ENCODE measurements around the gene SH3GL3.

SH3GL3 gene

DNA sequence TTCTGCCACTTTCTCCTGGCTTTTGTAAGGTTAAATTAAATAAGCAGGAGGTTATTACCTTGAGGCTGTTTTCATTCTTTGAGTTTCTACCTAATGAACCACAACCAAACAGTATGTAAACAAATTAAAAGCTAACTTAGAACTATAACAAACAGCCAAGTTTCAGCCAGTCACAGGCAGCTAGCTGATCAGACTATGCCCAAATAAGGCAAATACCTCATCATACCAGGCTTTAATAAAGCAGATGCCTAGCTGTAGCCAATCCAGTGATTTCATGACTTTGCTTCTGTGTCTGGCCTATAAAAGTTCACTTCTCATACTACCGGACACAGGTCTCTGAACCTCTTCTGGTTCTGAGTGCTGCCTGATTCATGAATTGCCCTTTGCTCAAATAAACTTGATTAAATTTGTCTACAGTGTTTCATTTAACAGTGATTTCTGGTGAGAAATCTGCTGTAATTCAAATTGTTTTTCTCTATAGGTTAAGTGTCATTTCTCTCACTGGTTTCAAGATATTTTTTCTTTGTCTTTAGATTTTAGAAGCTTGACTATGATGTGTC is 24.2 kb downstream of the SH3GL3 start:
- no peak overlapping the region for H2BK12ac ChIP-seq (ENCODE audit: low read length)
- WGBS, 2 donors (ENCODE audit: extremely low coverage in 2 of 2, insufficient read length in 2 of 2, insufficient replicate concordance in 1 of 2), result no CpG with 5 or more reads among the region's 1 CpG
- H3K14ac ChIP-seq (ENCODE audit: low read length), result no peak overlapping the region
- H4K91ac ChIP-seq (ENCODE audit: low read depth, low read length, poor library complexity), result no peak overlapping the region
- H2AFZ ChIP-seq (ENCODE audit: low read length), result no peak overlapping the region
- no peak overlapping the region for H3K4me3 ChIP-seq (ENCODE audit: low read length in 2 of 2)
- H2BK5ac ChIP-seq (ENCODE audit: low read length), result no peak overlapping the region
- no peak overlapping the region for H3K27ac ChIP-seq (replicated peaks; ENCODE audit: low read length)
- no peak overlapping the region for H3K4ac ChIP-seq (ENCODE audit: low read length)
- H2BK15ac ChIP-seq (ENCODE audit: low read length), result no peak overlapping the region
- H3K36me3 ChIP-seq (replicated peaks in 1 of 2; ENCODE audit: control insufficient read depth in 2 of 2, insufficient read depth in 2 of 2, low read length in 2 of 2), result no peaks in the 10 kb centered on the region
- H3K27me3 ChIP-seq (ENCODE audit: control insufficient read depth in 3 of 3, insufficient read depth in 3 of 3, low read depth in 1 of 3, low read length in 3 of 3), result no peaks in the 10 kb centered on the region
- no peak for DNase-seq (ENCODE audit: low spot score)
- no peak overlapping the region for H2AK5ac ChIP-seq (ENCODE audit: low read depth, low read length)
- no peak overlapping the region for H4K8ac ChIP-seq (ENCODE audit: low read depth, low read length)
- H3K79me1 ChIP-seq (ENCODE audit: low read depth, low read length), result no peaks in the 10 kb centered on the region
- H3K4me2 ChIP-seq (ENCODE audit: insufficient read depth, low read length, poor library complexity, severe bottlenecking), result no peak overlapping the region
- peaks cover 0 to 2% of the 10 kb centered on the region in 2 donors for H3K4me1 ChIP-seq (ENCODE audit: control insufficient read depth in 2 of 2, insufficient read depth in 1 of 2, low read depth in 1 of 2, low read length in 2 of 2)
- no peak overlapping the region for H3K18ac ChIP-seq (ENCODE audit: low read length)
- H3K9me3 ChIP-seq (replicated peaks in 1 of 2; ENCODE audit: control insufficient read depth in 2 of 2, insufficient read depth in 1 of 2, low read depth in 1 of 2, low read length in 2 of 2), result peaks cover 0 to 2% of the 10 kb centered on the region in 2 donors
- no peak overlapping the region for H3K23ac ChIP-seq (ENCODE audit: low read depth, low read length, poor library complexity)
- H3K9ac ChIP-seq (ENCODE audit: low read depth, low read length, poor library complexity), result no peak overlapping the region
- no peak overlapping the region for H2BK120ac ChIP-seq (ENCODE audit: low read depth, low read length)

GRCh38 chr15:83472151-83472550 is 25.0 kb downstream of the SH3GL3 start:
- H3K9ac ChIP-seq (ENCODE audit: low read depth, low read length, poor library complexity), result no peak overlapping the region
- no peak overlapping the region for H2BK120ac ChIP-seq (ENCODE audit: low read depth, low read length)
- H3K27ac ChIP-seq (replicated peaks; ENCODE audit: low read length), result no peak overlapping the region
- WGBS, 2 donors (ENCODE audit: extremely low coverage in 2 of 2, insufficient read length in 2 of 2, insufficient replicate concordance in 1 of 2), result no CpG with 5 or more reads among the region's 3 CpGs
- no peak overlapping the region for H3K4ac ChIP-seq (ENCODE audit: low read length)
- no peak overlapping the region for H2BK12ac ChIP-seq (ENCODE audit: low read length)
- H4K91ac ChIP-seq (ENCODE audit: low read depth, low read length, poor library complexity), result no peak overlapping the region
- peaks cover 0 to 6% of the 10 kb centered on the region in 2 donors for H3K4me1 ChIP-seq (ENCODE audit: control insufficient read depth in 2 of 2, insufficient read depth in 1 of 2, low read depth in 1 of 2, low read length in 2 of 2)
- no peak overlapping the region for H3K18ac ChIP-seq (ENCODE audit: low read length)
- H3K14ac ChIP-seq (ENCODE audit: low read length), result no peak overlapping the region
- H4K8ac ChIP-seq (ENCODE audit: low read depth, low read length), result no peak overlapping the region
- H2BK15ac ChIP-seq (ENCODE audit: low read length), result no peak overlapping the region
- H3K27me3 ChIP-seq (ENCODE audit: control insufficient read depth in 3 of 3, insufficient read depth in 3 of 3, low read depth in 1 of 3, low read length in 3 of 3), result no peaks in the 10 kb centered on the region
- no peak overlapping the region for H3K23ac ChIP-seq (ENCODE audit: low read depth, low read length, poor library complexity)
- H2BK5ac ChIP-seq (ENCODE audit: low read length), result no peak overlapping the region
- DNase-seq (ENCODE audit: low spot score), result no peak
- H2AFZ ChIP-seq (ENCODE audit: low read length), result no peak overlapping the region
- H3K36me3 ChIP-seq (replicated peaks in 1 of 2; ENCODE audit: control insufficient read depth in 2 of 2, insufficient read depth in 2 of 2, low read length in 2 of 2), result no peaks in the 10 kb centered on the region
- no peak overlapping the region for H2AK5ac ChIP-seq (ENCODE audit: low read depth, low read length)
- H3K4me3 ChIP-seq (ENCODE audit: low read length in 2 of 2), result no peak overlapping the region
- no peak overlapping the region for H3K4me2 ChIP-seq (ENCODE audit: insufficient read depth, low read length, poor library complexity, severe bottlenecking)
- H3K9me3 ChIP-seq (replicated peaks in 1 of 2; ENCODE audit: control insufficient read depth in 2 of 2, insufficient read depth in 1 of 2, low read depth in 1 of 2, low read length in 2 of 2), result peaks cover 0 to 2% of the 10 kb centered on the region in 2 donors
- no peaks in the 10 kb centered on the region for H3K79me1 ChIP-seq (ENCODE audit: low read depth, low read length)

- H3K27me3 ChIP-seq (ENCODE audit: control insufficient read depth in 3 of 3, insufficient read depth in 3 of 3, low read depth in 1 of 3, low read length in 3 of 3), result no peaks in the 10 kb centered on the region
- H2BK5ac ChIP-seq (ENCODE audit: low read length), result no peak overlapping the region
- H3K18ac ChIP-seq (ENCODE audit: low read length), result no peak overlapping the region
- no peaks in the 10 kb centered on the region for H3K79me1 ChIP-seq (ENCODE audit: low read depth, low read length)
- peak overlapping the region; percentile 41 for H2BK12ac ChIP-seq (ENCODE audit: low read length)
- H3K4me3 ChIP-seq (ENCODE audit: low read length in 2 of 2), result no peak overlapping the region
- H2AFZ ChIP-seq (ENCODE audit: low read length), result no peak overlapping the region
- H2AK5ac ChIP-seq (ENCODE audit: low read depth, low read length), result no peak overlapping the region
- no peak overlapping the region for H3K23ac ChIP-seq (ENCODE audit: low read depth, low read length, poor library complexity)
- WGBS, 2 donors (ENCODE audit: extremely low coverage in 2 of 2, insufficient read length in 2 of 2, insufficient replicate concordance in 1 of 2), result no CpG with 5 or more reads among the region's 4 CpGs
- no peak overlapping the region for H3K9ac ChIP-seq (ENCODE audit: low read depth, low read length, poor library complexity)
- no peak overlapping the region for H2BK120ac ChIP-seq (ENCODE audit: low read depth, low read length)
- peaks cover 0 to 6% of the 10 kb centered on the region in 2 donors for H3K4me1 ChIP-seq (ENCODE audit: control insufficient read depth in 2 of 2, insufficient read depth in 1 of 2, low read depth in 1 of 2, low read length in 2 of 2)
- no peak for DNase-seq (ENCODE audit: low spot score)
- H3K27ac ChIP-seq (replicated peaks; ENCODE audit: low read length), result no peak overlapping the region
- peak overlapping the region; percentile 3 for H3K14ac ChIP-seq (ENCODE audit: low read length)
- H3K9me3 ChIP-seq (replicated peaks in 1 of 2; ENCODE audit: control insufficient read depth in 2 of 2, insufficient read depth in 1 of 2, low read depth in 1 of 2, low read length in 2 of 2), result peaks cover 0 to 2% of the 10 kb centered on the region in 2 donors
- no peak overlapping the region for H3K4ac ChIP-seq (ENCODE audit: low read length)
- H2BK15ac ChIP-seq (ENCODE audit: low read length), result no peak overlapping the region
- H3K4me2 ChIP-seq (ENCODE audit: insufficient read depth, low read length, poor library complexity, severe bottlenecking), result no peak overlapping the region
- no peaks in the 10 kb centered on the region for H3K36me3 ChIP-seq (replicated peaks in 1 of 2; ENCODE audit: control insufficient read depth in 2 of 2, insufficient read depth in 2 of 2, low read length in 2 of 2)
- no peak overlapping the region for H4K91ac ChIP-seq (ENCODE audit: low read depth, low read length, poor library complexity)
- H4K8ac ChIP-seq (ENCODE audit: low read depth, low read length), result no peak overlapping the region
Measured at GRCh38 chr15:83472797-83473196, 25.7 kb downstream of the SH3GL3 start.

GRCh38 chr15:83474578-83474977 is 27.4 kb downstream of the SH3GL3 start:
- no peak overlapping the region for H2BK120ac ChIP-seq (ENCODE audit: low read depth, low read length)
- no peak overlapping the region for H3K4ac ChIP-seq (ENCODE audit: low read length)
- no peak for DNase-seq (ENCODE audit: low spot score)
- H3K27me3 ChIP-seq (ENCODE audit: control insufficient read depth in 3 of 3, insufficient read depth in 3 of 3, low read depth in 1 of 3, low read length in 3 of 3), result no peaks in the 10 kb centered on the region
- H3K79me1 ChIP-seq (ENCODE audit: low read depth, low read length), result no peaks in the 10 kb centered on the region
- H4K8ac ChIP-seq (ENCODE audit: low read depth, low read length), result no peak overlapping the region
- peaks cover 0 to 2% of the 10 kb centered on the region in 2 donors for H3K9me3 ChIP-seq (replicated peaks in 1 of 2; ENCODE audit: control insufficient read depth in 2 of 2, insufficient read depth in 1 of 2, low read depth in 1 of 2, low read length in 2 of 2)
- no peak overlapping the region for H3K27ac ChIP-seq (replicated peaks; ENCODE audit: low read length)
- H3K14ac ChIP-seq (ENCODE audit: low read length), result no peak overlapping the region
- no CpG with 5 or more reads among the region's 4 CpGs for WGBS, 2 donors (ENCODE audit: extremely low coverage in 2 of 2, insufficient read length in 2 of 2, insufficient replicate concordance in 1 of 2)
- peaks cover 0 to 7% of the 10 kb centered on the region in 2 donors for H3K4me1 ChIP-seq (ENCODE audit: control insufficient read depth in 2 of 2, insufficient read depth in 1 of 2, low read depth in 1 of 2, low read length in 2 of 2)
- H2AFZ ChIP-seq (ENCODE audit: low read length), result no peak overlapping the region
- no peak overlapping the region for H3K4me3 ChIP-seq (ENCODE audit: low read length in 2 of 2)
- no peak overlapping the region for H3K4me2 ChIP-seq (ENCODE audit: insufficient read depth, low read length, poor library complexity, severe bottlenecking)
- H2BK12ac ChIP-seq (ENCODE audit: low read length), result no peak overlapping the region
- no peak overlapping the region for H3K9ac ChIP-seq (ENCODE audit: low read depth, low read length, poor library complexity)
- H2BK15ac ChIP-seq (ENCODE audit: low read length), result peak overlapping the region; percentile 15
- H3K36me3 ChIP-seq (replicated peaks in 1 of 2; ENCODE audit: control insufficient read depth in 2 of 2, insufficient read depth in 2 of 2, low read length in 2 of 2), result no peaks in the 10 kb centered on the region
- no peak overlapping the region for H3K18ac ChIP-seq (ENCODE audit: low read length)
- no peak overlapping the region for H4K91ac ChIP-seq (ENCODE audit: low read depth, low read length, poor library complexity)
- H3K23ac ChIP-seq (ENCODE audit: low read depth, low read length, poor library complexity), result no peak overlapping the region
- no peak overlapping the region for H2BK5ac ChIP-seq (ENCODE audit: low read length)
- peak overlapping the region; percentile 25 for H2AK5ac ChIP-seq (ENCODE audit: low read depth, low read length)

All from neuronal stem cell (in vitro differentiated cells).